Measurements from ENCODE around the gene PCDHGA3. TPM values are rescaled to one million over a fixed set of nuclear protein-coding genes. Genes with fewer than 3 reads are reported as not detected.

Gene PCDHGA3
- polyA plus RNA-seq, 1 donor (not counting 4 experiments of a cell fraction or from before 2014, with no cell fraction given) = 0.03 TPM

- dilution Hi-C loops (cut with MboI; ENCODE audit: extremely low pct_ligation_motif_present, low sequenced_read_pairs) = no loop called here
- FAIRE-seq = no peak
- H3K9me3 ChIP-seq (ENCODE audit: control insufficient read depth, low read depth, low read length) = peaks cover 22% of the 10 kb centered on the region
These were observed 21.4 kb upstream of the PCDHGA3 start for GRCh38 chr5:141322261-141322660.

DNA sequence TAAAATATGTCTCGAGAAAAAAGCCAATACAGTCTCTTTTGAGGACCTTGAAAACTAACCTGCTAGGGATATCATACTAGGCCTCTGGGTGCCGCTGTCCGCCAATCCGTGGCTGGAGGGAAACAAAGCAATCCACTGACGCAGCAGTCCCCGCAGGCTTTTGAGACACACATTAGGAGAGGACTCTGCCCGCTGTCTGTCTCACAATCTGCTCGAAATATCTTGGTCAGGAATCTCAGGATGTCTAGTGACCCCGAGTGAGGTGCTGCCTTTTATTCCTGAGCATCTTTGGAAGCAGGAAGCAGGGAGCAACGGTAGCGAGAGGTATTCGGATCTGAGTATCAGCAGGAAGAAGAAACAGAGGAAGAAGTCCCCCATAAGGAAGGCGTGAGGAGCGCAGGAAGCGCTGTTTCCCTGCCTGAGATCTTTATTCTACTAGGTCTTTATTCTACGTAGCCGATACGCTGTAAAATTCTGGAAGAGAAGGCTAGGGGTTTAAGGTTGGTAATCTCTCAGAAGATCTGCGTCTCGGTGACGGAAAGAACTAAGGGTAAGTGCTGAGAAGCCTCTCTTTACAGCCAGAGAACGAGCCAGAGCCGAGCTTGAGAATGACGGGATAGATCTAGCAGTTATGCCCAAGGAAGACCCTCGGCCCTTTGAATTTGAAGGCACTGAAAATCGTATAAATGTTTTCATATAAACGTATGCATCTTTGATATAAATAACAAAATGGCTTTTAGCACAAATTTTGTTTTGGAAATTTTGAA, 17.4 kb upstream of the PCDHGA3 start:
- TF ChIP-seq, protein P1, sequence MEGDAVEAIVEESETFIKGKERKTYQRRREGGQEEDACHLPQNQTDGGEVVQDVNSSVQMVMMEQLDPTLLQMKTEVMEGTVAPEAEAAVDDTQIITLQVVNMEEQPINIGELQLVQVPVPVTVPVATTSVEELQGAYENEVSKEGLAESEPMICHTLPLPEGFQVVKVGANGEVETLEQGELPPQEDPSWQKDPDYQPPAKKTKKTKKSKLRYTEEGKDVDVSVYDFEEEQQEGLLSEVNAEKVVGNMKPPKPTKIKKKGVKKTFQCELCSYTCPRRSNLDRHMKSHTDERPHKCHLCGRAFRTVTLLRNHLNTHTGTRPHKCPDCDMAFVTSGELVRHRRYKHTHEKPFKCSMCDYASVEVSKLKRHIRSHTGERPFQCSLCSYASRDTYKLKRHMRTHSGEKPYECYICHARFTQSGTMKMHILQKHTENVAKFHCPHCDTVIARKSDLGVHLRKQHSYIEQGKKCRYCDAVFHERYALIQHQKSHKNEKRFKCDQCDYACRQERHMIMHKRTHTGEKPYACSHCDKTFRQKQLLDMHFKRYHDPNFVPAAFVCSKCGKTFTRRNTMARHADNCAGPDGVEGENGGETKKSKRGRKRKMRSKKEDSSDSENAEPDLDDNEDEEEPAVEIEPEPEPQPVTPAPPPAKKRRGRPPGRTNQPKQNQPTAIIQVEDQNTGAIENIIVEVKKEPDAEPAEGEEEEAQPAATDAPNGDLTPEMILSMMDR (optimal IDR thresholded peaks at IDR 0.05 in 1 of 3, IDR thresholded peaks at IDR 0.05 in 1 of 3, conservative IDR thresholded peaks at IDR 0.05 in 1 of 3; ENCODE audit: extremely low read depth in 1 of 3, insufficient read depth in 2 of 3, low read length in 3 of 3) = peak; percentile 53 to 62 (median 55)
- no peak for TF ChIP-seq EZH2 (IDR thresholded peaks at IDR 0.05; ENCODE audit: low read length)
- Histone ChIP-seq H2AFZ (ENCODE audit: control insufficient read depth, low read length) (peak overlapping the region; percentile 34), H3K27me3 (ENCODE audit: control insufficient read depth, extremely low read depth, insufficient read depth, low read length) (peaks cover 1% of the 10 kb centered on the region), H4K20me1 (ENCODE audit: control insufficient read depth, extremely low read depth, insufficient read depth, low read length) (no peaks in the 10 kb centered on the region), H3K79me2 (ENCODE audit: control insufficient read depth, insufficient read depth, low read length) (no peaks in the 10 kb centered on the region), H3K36me3 (ENCODE audit: control insufficient read depth in 2 of 2, extremely low read depth in 1 of 2, insufficient read depth in 2 of 2, low read length in 2 of 2) (no peaks in the 10 kb centered on the region), H3K9ac (ENCODE audit: control insufficient read depth, extremely low read depth, insufficient read depth, low read length) (no peak overlapping the region), H3K4me2 (ENCODE audit: control insufficient read depth, extremely low read depth, insufficient read depth, low read depth, low read length) (peak overlapping the region; percentile 62), H3K27ac (ENCODE audit: control insufficient read depth, insufficient read depth, low read length) (no peak overlapping the region), H3K4me3 (ENCODE audit: control insufficient read depth in 2 of 3, extremely low read depth in 1 of 3, insufficient read depth in 2 of 3, low read depth in 1 of 3, low read length in 3 of 3) (peak overlapping the region; percentile 7 to 53 (median 37)), H3K9me1 (ENCODE audit: control insufficient read depth, extremely low read depth, insufficient read depth, low read length) (no peaks in the 10 kb centered on the region), H3K4me1 (ENCODE audit: control insufficient read depth, extremely low read depth, insufficient read depth, low read length) (no peaks in the 10 kb centered on the region), H3K9me3 (ENCODE audit: control insufficient read depth, low read depth, low read length) (no peaks in the 10 kb centered on the region)
- dilution Hi-C loops (cut with MboI; ENCODE audit: extremely low pct_ligation_motif_present, low sequenced_read_pairs) = no loop called here
- FAIRE-seq = no peak
- no peak for DNase-seq (ENCODE audit: low read depth, low spot score)

More at GRCh38 chr5:141322261-141322660, 21.4 kb upstream of the PCDHGA3 start:
- Histone ChIP-seq H3K36me3 (ENCODE audit: control insufficient read depth in 2 of 2, extremely low read depth in 1 of 2, insufficient read depth in 2 of 2, low read length in 2 of 2) (peaks cover 1 to 12% of the 10 kb centered on the region in 2 experiments), H2AFZ (ENCODE audit: control insufficient read depth, low read length) (no peak overlapping the region), H3K4me2 (ENCODE audit: control insufficient read depth, extremely low read depth, insufficient read depth, low read depth, low read length) (no peak overlapping the region), H3K9me1 (ENCODE audit: control insufficient read depth, extremely low read depth, insufficient read depth, low read length) (no peaks in the 10 kb centered on the region), H3K27ac (ENCODE audit: control insufficient read depth, insufficient read depth, low read length) (no peak overlapping the region), H3K4me3 (ENCODE audit: control insufficient read depth in 2 of 3, extremely low read depth in 1 of 3, insufficient read depth in 2 of 3, low read depth in 1 of 3, low read length in 3 of 3) (no peak overlapping the region), H3K4me1 (ENCODE audit: control insufficient read depth, extremely low read depth, insufficient read depth, low read length) (peaks cover 8% of the 10 kb centered on the region), H3K27me3 (ENCODE audit: control insufficient read depth, extremely low read depth, insufficient read depth, low read length) (no peaks in the 10 kb centered on the region), H3K9ac (ENCODE audit: control insufficient read depth, extremely low read depth, insufficient read depth, low read length) (no peak overlapping the region), H4K20me1 (ENCODE audit: control insufficient read depth, extremely low read depth, insufficient read depth, low read length) (no peaks in the 10 kb centered on the region), H3K79me2 (ENCODE audit: control insufficient read depth, insufficient read depth, low read length) (peaks cover 15% of the 10 kb centered on the region)
- no peak for TF ChIP-seq EZH2 (IDR thresholded peaks at IDR 0.05; ENCODE audit: low read length)
- TF ChIP-seq, protein P1 (optimal IDR thresholded peaks at IDR 0.05 in 1 of 3, IDR thresholded peaks at IDR 0.05 in 1 of 3, conservative IDR thresholded peaks at IDR 0.05 in 1 of 3; ENCODE audit: extremely low read depth in 1 of 3, insufficient read depth in 2 of 3, low read length in 3 of 3) = no peak
- no peak for DNase-seq (ENCODE audit: low read depth, low spot score)
